HEK293T (cell line): ENCODE measurements around the gene BLOC1S2.
"Not testable (repeated sequence)": the region's sequence is repeated elsewhere in the genome, so short reads cannot be mapped to it uniquely, and the experiment has no call there.

Experiments
- ELF4 ChIP-seq: fragments of 450-650 bp; IDR thresholded peaks from 2 replicates; pipeline ENCODE4 v1.6.1; 2017; ENCODE audit warnings: antibody characterized with exemption
- L3MBTL2 ChIP-seq: fragments of 450-650 bp; conservative IDR thresholded peaks from 2 replicates; pipeline ENCODE4 v1.6.1; 2016; ENCODE audit warnings: mild to moderate bottlenecking
- SP1 ChIP-seq: fragments of 450-650 bp; IDR thresholded peaks from 2 replicates; pipeline ENCODE4 v1.6.1; 2017
- TARDBP ChIP-seq: fragments of 450-650 bp; IDR thresholded peaks from 2 replicates; pipeline ENCODE4 v1.6.1; 2016

DNA sequence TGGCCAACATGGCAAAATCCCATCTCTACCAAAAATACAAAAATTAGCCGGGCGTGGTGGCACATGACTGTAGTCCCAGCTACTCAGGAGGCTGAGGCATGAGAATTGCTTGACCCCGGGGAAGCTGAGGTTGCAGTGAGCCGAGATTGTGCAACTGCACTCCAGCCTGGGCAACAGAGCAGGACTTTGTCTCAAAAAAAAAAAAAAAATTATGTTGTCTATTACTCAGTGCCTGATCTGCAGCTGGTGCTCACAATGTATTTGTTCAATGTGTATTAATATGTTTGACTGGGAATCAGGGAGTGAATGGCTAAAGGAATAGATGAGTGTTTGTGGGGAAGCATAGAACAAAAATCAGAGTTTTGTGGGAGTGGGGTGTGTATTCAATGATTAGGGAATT lies 5.8 kb upstream of the BLOC1S2 start:
- TF ChIP-seq TARDBP, SP1, ELF4, L3MBTL2: not testable (repeated sequence)
